ENCODE data around the gene KRTAP4-4. TPM values are rescaled to one million over a fixed set of nuclear protein-coding genes. Genes with fewer than 3 reads are reported as not detected.

The KRTAP4-4 gene
- polyA plus RNA-seq, 12 donors: not detected

- DNase-seq: no peak
Observed at GRCh38 chr17:41111151-41111885, 49.2 kb downstream of the KRTAP4-4 start.

Other genes starting within 250 kb of the KRTAP4-4 start
- 10 to 100 TPM in 3 of 12 donors, under 1 TPM in 6, not detected in 3; 0.12 to 25.1 (median 0.44) TPM for gene KRT23, start 223.1 kb downstream of the KRTAP4-4 start, polyA plus RNA-seq (ENCODE audit: insufficient read length in 12 of 12)
- 10 to 100 TPM in 1 of 12 donors, 1 to 10 TPM in 9, not detected in 2; 2.3 to 12.3 (median 6.3) TPM for gene KRT39, start 193.8 kb downstream of the KRTAP4-4 start, polyA plus RNA-seq (ENCODE audit: insufficient read length in 12 of 12)
- gene KRT40, start 176.4 kb downstream of the KRTAP4-4 start, polyA plus RNA-seq (ENCODE audit: insufficient read length in 12 of 12): 10 to 100 TPM in 5 of 12 donors, 1 to 10 TPM in 5, not detected in 2; 3.1 to 16.4 (median 11.0) TPM
- not detected for gene KRTAP3-3, start 166.6 kb downstream of the KRTAP4-4 start, polyA plus RNA-seq (ENCODE audit: insufficient read length in 12 of 12)
- gene KRTAP3-2, start 160.8 kb downstream of the KRTAP4-4 start, polyA plus RNA-seq (ENCODE audit: insufficient read length in 12 of 12): 1 to 10 TPM in 4 of 12 donors, under 1 TPM in 5, not detected in 3; 0.22 to 1.4 (median 0.86) TPM
- not detected for gene KRTAP3-1, start 151.6 kb downstream of the KRTAP4-4 start, polyA plus RNA-seq (ENCODE audit: insufficient read length in 12 of 12)
- gene KRTAP1-5, start 133.5 kb downstream of the KRTAP4-4 start, polyA plus RNA-seq (ENCODE audit: insufficient read length in 12 of 12): not detected
- not detected for gene KRTAP1-4, start 130.6 kb downstream of the KRTAP4-4 start, polyA plus RNA-seq (ENCODE audit: insufficient read length in 12 of 12)
- not detected for gene KRTAP1-3, start 125.9 kb downstream of the KRTAP4-4 start, polyA plus RNA-seq (ENCODE audit: insufficient read length in 12 of 12)
- gene KRTAP1-1, start 119.3 kb downstream of the KRTAP4-4 start, polyA plus RNA-seq (ENCODE audit: insufficient read length in 12 of 12): not detected
- gene KRTAP2-1, start 113.4 kb downstream of the KRTAP4-4 start, polyA plus RNA-seq (ENCODE audit: insufficient read length in 12 of 12): not detected
- gene KRTAP2-2, start 105.5 kb downstream of the KRTAP4-4 start, polyA plus RNA-seq (ENCODE audit: insufficient read length in 12 of 12): not detected
- gene KRTAP2-3, start 100.6 kb downstream of the KRTAP4-4 start, polyA plus RNA-seq (ENCODE audit: insufficient read length in 12 of 12): under 1 TPM in 2 of 12 donors, not detected in 10; 0.49 to 0.57 TPM
- not detected for gene KRTAP2-4, start 94.9 kb downstream of the KRTAP4-4 start, polyA plus RNA-seq (ENCODE audit: insufficient read length in 12 of 12)
- gene KRTAP4-7, start 76.6 kb downstream of the KRTAP4-4 start, polyA plus RNA-seq (ENCODE audit: insufficient read length in 12 of 12): not detected
- not detected for gene KRTAP4-8, start 62.6 kb downstream of the KRTAP4-4 start, polyA plus RNA-seq (ENCODE audit: insufficient read length in 12 of 12)
- gene KRTAP4-16, start 58.5 kb downstream of the KRTAP4-4 start, polyA plus RNA-seq (ENCODE audit: insufficient read length in 12 of 12): not detected
- gene KRTAP4-9, start 55.4 kb downstream of the KRTAP4-4 start, polyA plus RNA-seq (ENCODE audit: insufficient read length in 12 of 12): not detected
- not detected for gene KRTAP4-11, start 42.4 kb downstream of the KRTAP4-4 start, polyA plus RNA-seq (ENCODE audit: insufficient read length in 12 of 12)
- gene KRTAP4-12, start 36.6 kb downstream of the KRTAP4-4 start, polyA plus RNA-seq (ENCODE audit: insufficient read length in 12 of 12): not detected
- not detected for gene KRTAP4-6, start 20.2 kb downstream of the KRTAP4-4 start, polyA plus RNA-seq (ENCODE audit: insufficient read length in 12 of 12)
- gene KRTAP4-5, start 10.9 kb downstream of the KRTAP4-4 start, polyA plus RNA-seq (ENCODE audit: insufficient read length in 12 of 12): not detected
- not detected for gene KRTAP4-3, start 7.5 kb upstream of the KRTAP4-4 start, polyA plus RNA-seq (ENCODE audit: insufficient read length in 12 of 12)
- gene KRTAP4-2, start 17.5 kb upstream of the KRTAP4-4 start, polyA plus RNA-seq (ENCODE audit: insufficient read length in 12 of 12): not detected
- gene KRTAP4-1, start 24.2 kb upstream of the KRTAP4-4 start, polyA plus RNA-seq (ENCODE audit: insufficient read length in 12 of 12): not detected
- not detected for gene KRTAP9-1, start 29.1 kb upstream of the KRTAP4-4 start, polyA plus RNA-seq (ENCODE audit: insufficient read length in 12 of 12)
- not detected for gene KRTAP9-2, start 65.9 kb upstream of the KRTAP4-4 start, polyA plus RNA-seq (ENCODE audit: insufficient read length in 12 of 12)
- gene KRTAP9-3, start 71.7 kb upstream of the KRTAP4-4 start, polyA plus RNA-seq (ENCODE audit: insufficient read length in 12 of 12): not detected
- gene KRTAP9-8, start 77.3 kb upstream of the KRTAP4-4 start, polyA plus RNA-seq (ENCODE audit: insufficient read length in 12 of 12): not detected
- gene KRTAP9-4, start 88.9 kb upstream of the KRTAP4-4 start, polyA plus RNA-seq (ENCODE audit: insufficient read length in 12 of 12): not detected
- gene KRTAP9-9, start 94.6 kb upstream of the KRTAP4-4 start, polyA plus RNA-seq (ENCODE audit: insufficient read length in 12 of 12): not detected
- under 1 TPM in 7 of 12 donors, not detected in 5; 0.11 to 0.65 (median 0.24) TPM for gene KRTAP9-6, start 104.6 kb upstream of the KRTAP4-4 start, polyA plus RNA-seq (ENCODE audit: insufficient read length in 12 of 12)
- not detected for gene KRTAP9-7, start 115.0 kb upstream of the KRTAP4-4 start, polyA plus RNA-seq (ENCODE audit: insufficient read length in 12 of 12)
- not detected for gene KRTAP29-1, start 142.1 kb upstream of the KRTAP4-4 start, polyA plus RNA-seq (ENCODE audit: insufficient read length in 12 of 12)
- gene KRTAP16-1, start 148.6 kb upstream of the KRTAP4-4 start, polyA plus RNA-seq (ENCODE audit: insufficient read length in 12 of 12): not detected
- not detected for gene KRTAP17-1, start 155.0 kb upstream of the KRTAP4-4 start, polyA plus RNA-seq (ENCODE audit: insufficient read length in 12 of 12)
- not detected for gene KRT33A, start 190.1 kb upstream of the KRTAP4-4 start, polyA plus RNA-seq (ENCODE audit: insufficient read length in 12 of 12)
- gene KRT33B, start 209.1 kb upstream of the KRTAP4-4 start, polyA plus RNA-seq (ENCODE audit: insufficient read length in 12 of 12): under 1 TPM in 3 of 12 donors, not detected in 9; 0.13 to 0.15 (median 0.14) TPM
- under 1 TPM in 1 of 12 donors, not detected in 11; 0.33 TPM for gene KRT34, start 221.6 kb upstream of the KRTAP4-4 start, polyA plus RNA-seq (ENCODE audit: insufficient read length in 12 of 12)
- gene KRT31, start 236.9 kb upstream of the KRTAP4-4 start, polyA plus RNA-seq (ENCODE audit: insufficient read length in 12 of 12): 1 to 10 TPM in 10 of 12 donors, not detected in 2; 3.5 to 6.3 (median 4.4) TPM

Data from muscle of arm (tissue), 12 donors.